PC-3 (cell line): ENCODE measurements around the gene ZNF99. TPM values are rescaled to one million over a fixed set of nuclear protein-coding genes. Genes with fewer than 3 reads are reported as not detected.
"Not testable (repeated sequence)": the region's sequence is repeated elsewhere in the genome, so short reads cannot be mapped to it uniquely, and the experiment has no call there.

Source experiments
- ATAC-seq: fragments of 200-7000 bp; cut with Tn5 transposase; 2 replicates; pipeline ENCODE4 v1.9.1; 2020; ENCODE audit warnings: mild to moderate bottlenecking, moderate library complexity
- BruUV-seq: library from RNA; stranded (reverse); fragments of 400-500 nt; replicated peaks from 2 replicates; lab custom pipeline; 2021; lab: Mats Ljungman, UMichigan
- CTCF ChIA-PET: fragments of 300-600 bp; sonication (Branson Sonifier 250); formaldehyde crosslinking; loops from one replicate; lab custom pipeline; 2022; ENCODE audit warnings: antibody characterized with exemption; lab: Charles Lee
- POLR2A ChIA-PET: fragments of 300-600 bp; sonication (Branson Sonifier 250); formaldehyde crosslinking; loops from one replicate; lab custom pipeline; 2022; ENCODE audit warnings: antibody characterized with exemption; ENCODE audit not compliant: unreplicated experiment; lab: Charles Lee
- DNase-seq: peaks from one replicate; pipeline ENCODE4 v3.0.0-alpha.2; 2015
- H2AFZ ChIP-seq: fragments of 300-600 bp; sonication (generic); 2 replicates; pipeline ENCODE4 v1.6.0; 2016; ENCODE audit warnings: antibody characterized with exemption, low read length
- H3F3A ChIP-seq: fragments of 300-600 bp; sonication (generic); one replicate; pipeline ENCODE4 v1.6.0; 2017; ENCODE audit warnings: antibody characterized with exemption, low read length, control low read depth, mild to moderate bottlenecking; ENCODE audit not compliant: unreplicated experiment
- H3K27ac ChIP-seq: fragments of 300-600 bp; sonication (generic); 2 replicates; pipeline ENCODE4 v1.5.1; 2016; ENCODE audit warnings: mild to moderate bottlenecking, low read length
- H3K27me3 ChIP-seq: fragments of 300-600 bp; sonication (generic); 2 replicates; pipeline ENCODE4 v1.6.1; 2016; ENCODE audit warnings: low read length, mixed read lengths
- H3K36me3 ChIP-seq: fragments of 300-600 bp; sonication (generic); 2 replicates; pipeline ENCODE4 v1.6.1; 2016; ENCODE audit warnings: low read depth, mixed run types, low read length, mixed read lengths
- H3K4me1 ChIP-seq: fragments of 300-600 bp; sonication (generic); 2 replicates; pipeline ENCODE4 v1.5.1; 2016; ENCODE audit warnings: low read length; ENCODE audit not compliant: insufficient read depth
- H3K4me2 ChIP-seq: fragments of 300-600 bp; sonication (generic); 2 replicates; pipeline ENCODE4 v1.6.0; 2016; ENCODE audit warnings: low read length
- H3K4me3 ChIP-seq: fragments of 300-600 bp; sonication (generic); 2 replicates; pipeline ENCODE4 v1.5.1; 2016; ENCODE audit warnings: mild to moderate bottlenecking, low read length, mixed read lengths
- H3K79me2 ChIP-seq: fragments of 300-600 bp; sonication (generic); 2 replicates; pipeline ENCODE4 v1.6.1; 2017; ENCODE audit warnings: low read length, mixed read lengths
- H3K9ac ChIP-seq: fragments of 300-600 bp; sonication (generic); 2 replicates; pipeline ENCODE4 v1.6.0; 2016; ENCODE audit warnings: mild to moderate bottlenecking, low read length
- H3K9me2 ChIP-seq: fragments of 300-600 bp; sonication (generic); replicated peaks from 2 replicates; pipeline ENCODE4 v1.6.1; 2016; ENCODE audit warnings: mixed run types, low read length, mixed read lengths
- H3K9me3 ChIP-seq: fragments of 300-600 bp; sonication (generic); 2 replicates; pipeline ENCODE4 v1.6.1; 2016; ENCODE audit warnings: low read length, mixed read lengths
- H4K20me1 ChIP-seq: fragments of 300-600 bp; sonication (generic); 2 replicates; pipeline ENCODE4 v1.6.1; 2016; ENCODE audit warnings: low read length, mixed read lengths
- CTCF ChIP-seq: fragments of 300-600 bp; sonication (generic); conservative IDR thresholded peaks from 2 replicates; pipeline ENCODE4 v1.5.1; 2017; ENCODE audit warnings: antibody characterized with exemption, low read depth, mild to moderate bottlenecking, low read length
- EZH2 ChIP-seq: fragments of 300-600 bp; sonication (generic); IDR thresholded peaks from one replicate; pipeline ENCODE4 v1.6.1; 2017; ENCODE audit warnings: antibody characterized with exemption, mild to moderate bottlenecking, low read length; ENCODE audit not compliant: unreplicated experiment
- EZH2phosphoT487 ChIP-seq: fragments of 300-600 bp; sonication (generic); IDR thresholded peaks from 2 replicates; pipeline ENCODE4 v1.6.1; 2018; ENCODE audit warnings: mild to moderate bottlenecking, antibody characterized with exemption, low read length, borderline replicate concordance
- intact Hi-C: fragments of 100-400 bp; cut with micrococcal nuclease; formaldehyde crosslinking; loops from 2 replicates; pipeline ENCODE4 v1.9.0; 2023
- total RNA-seq: library from RNA; depleted of rRNA; stranded (reverse); fragments of >200 nt; gene quantifications from 2 replicates; pipeline ENCODE4 v1.2.3, GENCODE V29; 2014

The ZNF99 gene
- total RNA-seq, 1 experiment from 2014 or later: not detected

- H3K4me2 ChIP-seq: no peak overlapping the region
- BruUV-seq: no TSS peak
These were observed 22.5 kb upstream of the ZNF99 start for GRCh38 chr19:22806418-22806817.

GRCh38 chr19:22797040-22797439 lies 13.1 kb upstream of the ZNF99 start:
- Histone ChIP-seq H3K27ac (no peak overlapping the region), H4K20me1 (no peaks in the 10 kb centered on the region), H3K9ac (no peak overlapping the region), H3K9me2 (no peaks in the 10 kb centered on the region), H3K79me2 (no peaks in the 10 kb centered on the region), H3K4me1 (no peaks in the 10 kb centered on the region), H3K4me3 (no peak overlapping the region), H3F3A (no peaks in the 10 kb centered on the region), H3K4me2 (no peak overlapping the region), H3K36me3 (no peaks in the 10 kb centered on the region), H2AFZ (no peak overlapping the region), H3K9me3 (peaks cover 21% of the 10 kb centered on the region), H3K27me3 (no peaks in the 10 kb centered on the region)
- no peak for ATAC-seq
- TF ChIP-seq CTCF (no peak), EZH2 (no peak), EZH2phosphoT487 (no peak)
- intact Hi-C loops: no loop called here
- DNase-seq: no peak
- POLR2A ChIA-PET: no interaction called here
- CTCF ChIA-PET: no interaction called here
- no TSS peak for BruUV-seq

More at GRCh38 chr19:22806418-22806817, 22.5 kb upstream of the ZNF99 start:
- no peaks in the 10 kb centered on the region for H3F3A ChIP-seq
- ChIA-PET CTCF (no interaction called here), POLR2A (no interaction called here)
- ATAC-seq (no peak), DNase-seq (no peak)
- no peaks in the 10 kb centered on the region for H4K20me1 ChIP-seq
- no peak overlapping the region for H2AFZ ChIP-seq
- peaks cover 17% of the 10 kb centered on the region; the same call in 1 of the 2 replicates for H3K9me3 ChIP-seq
- H3K79me2 ChIP-seq: no peaks in the 10 kb centered on the region
- no peak overlapping the region for H3K27ac ChIP-seq
- no peak overlapping the region for H3K9ac ChIP-seq
- TF ChIP-seq EZH2 (no peak), EZH2phosphoT487 (no peak), CTCF (no peak)
- no peaks in the 10 kb centered on the region for H3K36me3 ChIP-seq
- no peak overlapping the region for H3K4me3 ChIP-seq
- intact Hi-C loops: no loop called here
- H3K27me3 ChIP-seq: no peaks in the 10 kb centered on the region
- no peaks in the 10 kb centered on the region for H3K9me2 ChIP-seq
- H3K4me1 ChIP-seq: no peaks in the 10 kb centered on the region

- POLR2A ChIA-PET, H4K20me1 ChIP-seq, BruUV-seq, H3K27me3 ChIP-seq, H3K27ac ChIP-seq, H3K9ac ChIP-seq, H3K4me1 ChIP-seq, H3K4me2 ChIP-seq, H2AFZ ChIP-seq, H3K4me3 ChIP-seq, H3K9me2 ChIP-seq, H3F3A ChIP-seq, ATAC-seq, H3K79me2 ChIP-seq, CTCF ChIA-PET, DNase-seq, H3K36me3 ChIP-seq, intact Hi-C loops: not testable (repeated sequence)
- H3K9me3 ChIP-seq: peaks cover 18% of the 10 kb centered on the region
These were observed 8.9 kb upstream of the ZNF99 start for GRCh38 chr19:22792863-22793262.
